ENCODE data around the gene TPD52L2. TPM values are rescaled to one million over a fixed set of nuclear protein-coding genes. Genes with fewer than 3 reads are reported as not detected.

TPD52L2 gene
- polyA plus RNA-seq, 2 of the 4 experiments (the other 2 are of a cell fraction) = 86.3 to 99.0 TPM

GRCh38 chr20:63940472-63941266 is 75.6 kb downstream of the TPD52L2 start:
- 97% methylated on average over 40 of the region's 58 CpGs for WGBS (ENCODE audit: missing lambda C conversion rate)
- Histone ChIP-seq H3K9me3 (no peaks in the 10 kb centered on the region), H3K27ac (no peak overlapping the region), H3K4me3 (no peak overlapping the region), H3K4me2 (no peak overlapping the region), H3K4me1 (peaks cover 5% of the 10 kb centered on the region; the same call in 1 of the 3 replicates)
- ATAC-seq = no peak
- no peak for FAIRE-seq
- ChIA-PET POLR2A (interaction anchor here (1.2 kb wide), 1 partner anchor 17 kb away, joined by 3 read pairs; no protein-coding TSS in a partner anchor), CTCF (no interaction called here)
- TF ChIP-seq TFCP2L1 (CRISPR knock-in tag; IDR thresholded peaks at IDR 0.05) (no peak), EHF (CRISPR knock-in tag; IDR thresholded peaks at IDR 0.05) (no peak), KDM5A (IDR thresholded peaks at IDR 0.05) (no peak), BCL3 (IDR thresholded peaks at IDR 0.05) (no peak), ESRRA (IDR thresholded peaks at IDR 0.05; ENCODE audit: borderline replicate concordance, low read length) (no peak)
- no peak for DNase-seq (ENCODE audit: low read depth in 1 of 2, low spot score in 1 of 2)

Small RNAs within 50 kb of the gene (small RNA-seq; reads per million reads assigned to genes)
- gene MIR941-2 (0 reads per million in 6 experiments), gene MIR941-4 (0 reads per million in 6 experiments), gene MIR941-5 (0 reads per million in 6 experiments), gene RNU1-134P (0 to 36.5 (median 0.52) reads per million in 6 experiments)

Other genes with a start within 250 kb of the TPD52L2 start
- 6.6 and 6.8 TPM in 2 replicates for gene GMEB2, start 238.2 kb upstream of the TPD52L2 start, polyA plus RNA-seq (2011; rRNA removed)
- gene GMEB2, start 238.2 kb upstream of the TPD52L2 start, polyA plus RNA-seq (2017; fragmentation: RNase III; extraction: RNeasy Plus Mini Kit Qiagen cat#74134 plus additional on column Dnase treatment) = 6.4 to 7.0 TPM (median 6.5 TPM) in 3 replicates
- 2.5 and 2.8 TPM in 2 replicates for gene STMN3, start 211.8 kb upstream of the TPD52L2 start, polyA plus RNA-seq (2011; rRNA removed)
- 3.2 to 5.0 TPM (median 3.8 TPM) in 3 replicates for gene STMN3, start 211.8 kb upstream of the TPD52L2 start, polyA plus RNA-seq (2017; fragmentation: RNase III; extraction: RNeasy Plus Mini Kit Qiagen cat#74134 plus additional on column Dnase treatment)
- gene RTEL1, start 207.0 kb upstream of the TPD52L2 start, polyA plus RNA-seq (2011; rRNA removed) = 12.6 and 13.5 TPM in 2 replicates
- 10.7 to 11.6 TPM (median 11.3 TPM) in 3 replicates for gene RTEL1, start 207.0 kb upstream of the TPD52L2 start, polyA plus RNA-seq (2017; fragmentation: RNase III; extraction: RNeasy Plus Mini Kit Qiagen cat#74134 plus additional on column Dnase treatment)
- gene TNFRSF6B, start 168.6 kb upstream of the TPD52L2 start, polyA plus RNA-seq (2011; rRNA removed) = 0.20 and 0.22 TPM in 2 replicates
- 0.63 to 0.69 TPM (median 0.66 TPM) in 3 replicates for gene TNFRSF6B, start 168.6 kb upstream of the TPD52L2 start, polyA plus RNA-seq (2017; fragmentation: RNase III; extraction: RNeasy Plus Mini Kit Qiagen cat#74134 plus additional on column Dnase treatment)
- 14.1 and 25.1 TPM in 2 replicates for gene ARFRP1, start 157.3 kb upstream of the TPD52L2 start, polyA plus RNA-seq (2011; rRNA removed)
- gene ARFRP1, start 157.3 kb upstream of the TPD52L2 start, polyA plus RNA-seq (2017; fragmentation: RNase III; extraction: RNeasy Plus Mini Kit Qiagen cat#74134 plus additional on column Dnase treatment) = 29.7 to 33.2 TPM (median 31.1 TPM) in 3 replicates
- 9.2 and 9.5 TPM in 2 replicates for gene ZGPAT, start 157.2 kb upstream of the TPD52L2 start, polyA plus RNA-seq (2011; rRNA removed)
- gene ZGPAT, start 157.2 kb upstream of the TPD52L2 start, polyA plus RNA-seq (2017; fragmentation: RNase III; extraction: RNeasy Plus Mini Kit Qiagen cat#74134 plus additional on column Dnase treatment) = 22.6 to 25.6 TPM (median 23.9 TPM) in 3 replicates
- 2.5 and 2.8 TPM in 2 replicates for gene LIME1, start 128.6 kb upstream of the TPD52L2 start, polyA plus RNA-seq (2011; rRNA removed)
- 5.9 to 7.2 TPM (median 6.5 TPM) in 3 replicates for gene LIME1, start 128.6 kb upstream of the TPD52L2 start, polyA plus RNA-seq (2017; fragmentation: RNase III; extraction: RNeasy Plus Mini Kit Qiagen cat#74134 plus additional on column Dnase treatment)
- gene SLC2A4RG, start 125.5 kb upstream of the TPD52L2 start, polyA plus RNA-seq (2011; rRNA removed) = 22.5 and 28.1 TPM in 2 replicates
- 59.6 to 64.7 TPM (median 64.6 TPM) in 3 replicates for gene SLC2A4RG, start 125.5 kb upstream of the TPD52L2 start, polyA plus RNA-seq (2017; fragmentation: RNase III; extraction: RNeasy Plus Mini Kit Qiagen cat#74134 plus additional on column Dnase treatment)
- 0.17 and 0.26 TPM in 2 replicates for gene ZBTB46, start 34.0 kb upstream of the TPD52L2 start, polyA plus RNA-seq (2011; rRNA removed)
- 0.32 to 0.43 TPM (median 0.42 TPM) in 3 replicates for gene ZBTB46, start 34.0 kb upstream of the TPD52L2 start, polyA plus RNA-seq (2017; fragmentation: RNase III; extraction: RNeasy Plus Mini Kit Qiagen cat#74134 plus additional on column Dnase treatment)
- gene ABHD16B, start 3.8 kb upstream of the TPD52L2 start, polyA plus RNA-seq (2011; rRNA removed) = not detected in 2 replicates
- gene ABHD16B, start 3.8 kb upstream of the TPD52L2 start, polyA plus RNA-seq (2017; fragmentation: RNase III; extraction: RNeasy Plus Mini Kit Qiagen cat#74134 plus additional on column Dnase treatment) = not detected in 3 replicates
- 20.3 and 20.4 TPM in 2 replicates for gene DNAJC5, start 29.9 kb downstream of the TPD52L2 start, polyA plus RNA-seq (2011; rRNA removed)
- gene DNAJC5, start 29.9 kb downstream of the TPD52L2 start, polyA plus RNA-seq (2017; fragmentation: RNase III; extraction: RNeasy Plus Mini Kit Qiagen cat#74134 plus additional on column Dnase treatment) = 21.7 to 23.2 TPM (median 23.2 TPM) in 3 replicates
- gene UCKL1, start 91.1 kb downstream of the TPD52L2 start, polyA plus RNA-seq (2011; rRNA removed) = 19.1 and 21.6 TPM in 2 replicates
- gene UCKL1, start 91.1 kb downstream of the TPD52L2 start, polyA plus RNA-seq (2017; fragmentation: RNase III; extraction: RNeasy Plus Mini Kit Qiagen cat#74134 plus additional on column Dnase treatment) = 30.4 to 32.5 TPM (median 31.8 TPM) in 3 replicates
- 2.1 and 3.2 TPM in 2 replicates for gene ZNF512B, start 104.7 kb downstream of the TPD52L2 start, polyA plus RNA-seq (2011; rRNA removed)
- gene ZNF512B, start 104.7 kb downstream of the TPD52L2 start, polyA plus RNA-seq (2017; fragmentation: RNase III; extraction: RNeasy Plus Mini Kit Qiagen cat#74134 plus additional on column Dnase treatment) = 14.4 to 17.6 TPM (median 16.8 TPM) in 3 replicates
- not detected in 2 replicates for gene SAMD10, start 114.4 kb downstream of the TPD52L2 start, polyA plus RNA-seq (2011; rRNA removed)
- gene SAMD10, start 114.4 kb downstream of the TPD52L2 start, polyA plus RNA-seq (2017; fragmentation: RNase III; extraction: RNeasy Plus Mini Kit Qiagen cat#74134 plus additional on column Dnase treatment) = not detected in 3 replicates
- gene PRPF6, start 115.9 kb downstream of the TPD52L2 start, polyA plus RNA-seq (2011; rRNA removed) = 42.8 and 47.5 TPM in 2 replicates
- gene PRPF6, start 115.9 kb downstream of the TPD52L2 start, polyA plus RNA-seq (2017; fragmentation: RNase III; extraction: RNeasy Plus Mini Kit Qiagen cat#74134 plus additional on column Dnase treatment) = 47.2 to 48.9 TPM (median 48.7 TPM) in 3 replicates
- gene C20orf204, start 170.9 kb downstream of the TPD52L2 start, polyA plus RNA-seq (2011; rRNA removed) = 0.13 and 0.21 TPM in 2 replicates
- gene C20orf204, start 170.9 kb downstream of the TPD52L2 start, polyA plus RNA-seq (2017; fragmentation: RNase III; extraction: RNeasy Plus Mini Kit Qiagen cat#74134 plus additional on column Dnase treatment) = 0.49 to 0.69 TPM (median 0.59 TPM) in 3 replicates
- gene SOX18, start 184.4 kb downstream of the TPD52L2 start, polyA plus RNA-seq (2011; rRNA removed) = 0.13 and 0.19 TPM in 2 replicates
- 0.92 to 1.4 TPM (median 1.3 TPM) in 3 replicates for gene SOX18, start 184.4 kb downstream of the TPD52L2 start, polyA plus RNA-seq (2017; fragmentation: RNase III; extraction: RNeasy Plus Mini Kit Qiagen cat#74134 plus additional on column Dnase treatment)
- gene TCEA2, start 197.9 kb downstream of the TPD52L2 start, polyA plus RNA-seq (2011; rRNA removed) = 11.2 and 13.3 TPM in 2 replicates
- 23.3 to 34.7 TPM (median 29.8 TPM) in 3 replicates for gene TCEA2, start 197.9 kb downstream of the TPD52L2 start, polyA plus RNA-seq (2017; fragmentation: RNase III; extraction: RNeasy Plus Mini Kit Qiagen cat#74134 plus additional on column Dnase treatment)
- gene RGS19, start 214.2 kb downstream of the TPD52L2 start, polyA plus RNA-seq (2011; rRNA removed) = 12.3 and 13.8 TPM in 2 replicates
- gene RGS19, start 214.2 kb downstream of the TPD52L2 start, polyA plus RNA-seq (2017; fragmentation: RNase III; extraction: RNeasy Plus Mini Kit Qiagen cat#74134 plus additional on column Dnase treatment) = 16.1 to 18.8 TPM (median 16.5 TPM) in 3 replicates
- gene OPRL1, start 214.8 kb downstream of the TPD52L2 start, polyA plus RNA-seq (2011; rRNA removed) = 0.54 and 0.98 TPM in 2 replicates
- gene OPRL1, start 214.8 kb downstream of the TPD52L2 start, polyA plus RNA-seq (2017; fragmentation: RNase III; extraction: RNeasy Plus Mini Kit Qiagen cat#74134 plus additional on column Dnase treatment) = 0.83 to 1.5 TPM (median 1.2 TPM) in 3 replicates
- gene LKAAEAR1, start 219.1 kb downstream of the TPD52L2 start, polyA plus RNA-seq (2011; rRNA removed) = 0.14 TPM in 1 of 2 replicates, not detected in the other
- gene LKAAEAR1, start 219.1 kb downstream of the TPD52L2 start, polyA plus RNA-seq (2017; fragmentation: RNase III; extraction: RNeasy Plus Mini Kit Qiagen cat#74134 plus additional on column Dnase treatment) = 0.49 to 0.60 TPM (median 0.56 TPM) in 3 replicates
- gene NPBWR2, start 242.3 kb downstream of the TPD52L2 start, polyA plus RNA-seq (2011; rRNA removed) = not detected in 2 replicates
- not detected in 3 replicates for gene NPBWR2, start 242.3 kb downstream of the TPD52L2 start, polyA plus RNA-seq (2017; fragmentation: RNase III; extraction: RNeasy Plus Mini Kit Qiagen cat#74134 plus additional on column Dnase treatment)

All from A549 (cell line).